Stimulated activated CD4-positive, alpha-beta T cell treated with anti-CD3 and anti-CD28 coated beads, Interleukin-15, amount 100 ng/mL, for 48 hours (primary cell): ENCODE measurements around the gene EXOC1L.
A peak's percentile ranks its signal among the peaks of the same experiment; 100 is the strongest.
"Not testable (repeated sequence)": the region's sequence is repeated elsewhere in the genome, so short reads cannot be mapped to it uniquely, and the experiment has no call there.

Source experiments
- DNase-seq, 2 donors: peaks; one replicate each; pipeline ENCODE4 v3.0.0-alpha.2; 2020; ENCODE audit warnings: low read depth in 2 of 2

The EXOC1L gene

DNA sequence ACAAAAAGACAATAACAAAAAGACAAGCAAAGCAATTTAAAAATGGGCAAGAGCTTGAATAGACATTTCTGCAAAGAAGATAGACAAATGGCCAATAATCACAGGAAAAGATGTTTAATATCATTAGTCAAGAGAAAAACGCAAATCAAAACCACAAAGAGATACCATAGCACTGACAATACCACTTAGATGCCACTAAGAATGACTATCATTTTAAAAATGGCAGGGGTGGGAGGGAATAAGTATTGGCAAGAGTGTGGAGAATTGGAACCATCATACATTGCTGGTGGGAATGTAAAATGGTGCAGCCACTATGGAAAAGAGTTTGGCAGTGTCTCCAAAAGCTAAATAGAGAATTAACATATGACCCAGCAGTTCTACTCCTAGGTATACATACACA, 18.8 kb downstream of the EXOC1L start:
- no peak for DNase-seq

DNA sequence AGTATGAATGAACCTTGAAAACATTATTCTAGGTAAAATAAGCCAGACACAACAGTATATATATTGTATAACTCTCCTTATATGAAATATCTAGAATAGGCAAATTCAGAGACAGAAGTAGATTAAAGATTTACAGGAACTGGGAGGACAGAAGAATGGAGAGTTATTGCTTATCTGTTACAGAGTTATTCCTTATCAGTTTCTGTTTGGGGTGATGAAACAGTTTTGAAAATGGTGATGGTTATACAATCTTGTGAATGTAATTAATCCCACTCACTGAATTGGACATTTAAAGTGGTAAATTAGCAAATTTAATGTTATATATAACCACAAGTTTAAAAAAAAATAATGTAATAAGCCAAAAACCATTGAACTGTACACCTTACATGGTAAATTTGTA, 19.4 kb downstream of the EXOC1L start:
- DNase-seq: no peak

DNA sequence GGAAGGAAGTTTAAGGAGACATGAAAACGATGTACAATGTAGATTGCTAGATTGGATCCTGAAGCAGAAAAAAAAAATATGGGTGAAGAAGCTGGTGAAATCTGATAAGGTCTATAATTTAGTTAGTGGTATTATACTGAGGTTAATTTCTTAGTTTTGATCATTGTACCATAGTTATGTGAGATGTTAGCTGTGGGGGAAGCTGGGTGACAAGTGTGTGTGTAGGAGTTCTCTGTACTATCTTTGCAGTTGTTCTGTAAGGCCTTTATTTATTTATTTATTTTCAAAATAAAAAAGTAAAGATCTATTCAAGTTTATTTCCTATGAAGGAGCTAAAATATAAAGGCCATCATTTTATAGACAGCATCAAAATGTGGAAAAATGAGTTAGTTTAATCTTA, 21.4 kb downstream of the EXOC1L start:
- DNase-seq: no peak

DNA sequence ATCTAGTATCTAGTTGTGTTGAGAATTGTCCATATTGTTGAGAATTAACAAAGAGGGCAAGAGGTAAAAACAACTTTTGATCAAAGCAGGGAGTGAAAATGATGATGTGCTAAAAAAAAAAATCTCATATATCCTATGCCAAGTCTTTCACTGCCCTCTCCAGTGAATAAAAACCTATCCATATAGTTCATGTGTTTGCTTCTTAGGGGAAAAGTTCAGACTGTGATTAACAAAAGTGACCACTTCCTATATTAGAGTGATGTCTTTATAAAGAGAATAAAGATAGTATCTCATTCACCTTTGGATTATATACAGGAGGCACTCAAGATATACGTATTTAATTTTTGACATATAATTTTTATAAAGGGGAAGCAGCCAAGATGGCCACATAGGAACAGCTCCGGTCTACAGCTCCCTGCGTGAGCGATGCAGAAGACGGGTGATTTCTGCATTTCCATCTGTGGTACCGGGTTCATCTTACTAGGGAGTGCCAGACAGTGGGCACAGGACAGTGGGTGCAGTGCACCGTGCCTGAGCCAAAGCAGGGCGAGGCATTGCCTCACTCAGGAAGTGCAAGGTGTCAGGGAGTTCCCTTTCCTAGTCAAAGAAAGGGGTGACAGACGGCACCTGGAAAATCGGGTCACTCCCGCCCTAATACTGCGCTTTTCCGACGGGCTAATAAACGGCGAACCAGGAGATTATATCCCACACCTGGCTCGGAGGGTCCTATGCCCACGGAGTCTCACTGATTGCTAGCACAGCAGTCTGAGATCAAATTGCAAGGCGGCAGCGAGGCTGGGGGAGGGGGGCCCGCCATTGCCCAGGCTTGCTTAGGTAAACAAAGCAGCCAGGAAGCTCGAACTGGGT, 22.0 kb downstream of the EXOC1L start:
- not testable (repeated sequence) for DNase-seq

DNA sequence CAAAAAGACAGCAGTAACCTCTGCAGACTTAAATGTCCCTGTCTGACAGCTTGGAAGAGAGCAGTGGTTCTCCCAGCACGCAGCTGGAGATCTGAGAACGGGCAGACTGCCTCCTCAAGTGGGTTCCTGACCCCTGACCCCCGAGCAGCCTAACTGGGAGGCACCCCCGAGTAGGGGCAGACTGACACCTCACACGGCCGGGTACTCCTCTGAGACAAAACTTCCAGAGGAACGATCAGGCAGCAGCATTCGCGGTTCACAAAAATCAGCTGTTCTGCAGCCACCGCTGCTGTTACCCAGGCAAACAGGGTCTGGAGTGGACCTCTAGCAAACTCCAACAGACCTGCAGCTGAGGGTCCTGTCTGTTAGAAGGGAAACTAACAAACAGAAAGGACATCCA, 22.7 kb downstream of the EXOC1L start:
- not testable (repeated sequence) for DNase-seq

DNA sequence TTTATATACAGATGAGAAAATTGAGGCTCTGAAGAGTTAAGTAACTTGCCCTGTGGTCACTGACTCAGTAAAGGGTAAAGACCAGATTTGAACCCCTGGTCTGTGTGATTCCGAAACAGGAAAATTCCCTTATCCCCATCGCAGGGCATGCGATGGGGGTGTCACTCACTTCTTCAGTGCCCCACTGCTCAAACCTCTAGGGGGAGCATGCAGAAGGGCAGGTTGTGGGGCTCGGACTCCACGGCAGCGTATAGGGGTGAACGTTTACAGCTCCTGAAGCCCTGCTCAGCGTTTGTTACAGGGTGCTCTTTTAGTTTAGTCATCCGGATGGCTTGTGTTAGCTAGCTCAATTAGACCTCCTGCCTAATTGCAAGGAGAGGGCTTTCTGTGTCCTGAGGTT, 30.1 kb downstream of the EXOC1L start:
- DNase-seq: no peak

DNA sequence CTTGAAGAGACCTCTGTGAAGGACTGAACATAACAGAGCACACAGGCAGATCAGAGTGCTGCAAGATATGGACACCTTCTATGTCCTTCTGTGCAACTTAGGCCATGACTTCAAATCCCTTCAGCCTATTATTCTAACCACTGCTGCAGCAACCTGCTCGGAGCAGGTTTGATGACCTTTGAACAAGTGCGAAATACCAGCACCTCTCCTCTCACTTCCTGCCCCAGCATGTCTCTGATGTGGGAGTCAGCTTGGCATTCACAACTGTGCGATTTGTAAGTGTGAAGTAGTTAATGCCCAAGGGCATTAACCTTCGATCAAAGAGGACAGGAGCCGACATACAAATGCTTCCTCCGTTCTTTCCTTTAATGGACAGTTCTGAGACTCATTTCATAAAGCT, 32.3 kb downstream of the EXOC1L start:
- no peak for DNase-seq

DNA sequence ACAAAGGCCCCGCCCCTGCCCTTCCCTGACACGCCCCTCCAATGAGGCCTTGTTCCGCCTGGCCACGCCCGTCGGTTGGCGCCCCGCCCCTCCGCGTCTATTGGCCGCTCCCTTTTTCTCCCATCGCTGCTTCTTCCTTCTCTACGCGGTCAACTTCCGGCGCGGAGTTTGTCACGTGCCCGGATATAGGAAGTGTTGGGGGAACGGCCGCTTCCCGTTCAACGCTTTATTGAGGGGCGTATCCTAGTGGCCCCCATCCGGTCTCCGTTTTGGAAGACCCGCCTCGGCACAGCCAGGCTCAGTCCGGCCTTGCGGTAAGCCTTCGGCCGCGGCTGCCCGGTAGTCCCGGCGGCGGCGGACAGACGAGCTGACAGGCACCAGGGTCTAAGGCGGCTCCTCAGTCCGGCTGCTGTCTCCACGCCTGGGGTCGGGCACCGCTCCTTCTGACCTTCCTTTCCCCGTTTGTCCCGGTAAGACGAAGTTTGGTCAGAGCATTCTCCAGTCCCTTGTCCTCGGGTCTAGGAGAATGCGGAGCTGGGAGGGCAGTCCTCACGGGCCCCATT, 34.0 kb downstream of the EXOC1L start, which contains the start of gene EXOC1:
Gene EXOC1, plus strand, starts transcription at position 165 of the 563 bp plus-strand sequence. CDS start 4,676 bp downstream, outside the sequence.
- DNase-seq: peak; percentile 93 to 98

DNA sequence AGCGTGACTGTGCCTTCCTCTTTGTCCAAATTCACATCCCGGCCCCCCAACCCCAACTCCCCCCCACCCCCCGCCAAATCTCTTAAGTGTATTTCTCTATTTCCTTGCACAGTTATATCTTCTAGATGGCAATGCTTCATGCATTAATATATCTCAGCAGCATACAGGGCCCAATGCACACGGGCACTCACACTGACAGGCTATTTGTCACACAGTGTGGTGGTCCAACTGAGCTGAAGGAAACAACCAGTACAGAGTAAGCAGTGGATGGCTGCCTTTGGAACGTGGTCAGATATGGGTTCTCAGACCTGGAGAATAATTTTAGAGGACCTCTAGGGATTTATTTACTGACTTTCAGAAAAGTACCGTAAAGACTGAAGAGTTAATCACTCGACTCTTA, 34.5 kb downstream of the EXOC1L start:
- DNase-seq: no peak

DNA sequence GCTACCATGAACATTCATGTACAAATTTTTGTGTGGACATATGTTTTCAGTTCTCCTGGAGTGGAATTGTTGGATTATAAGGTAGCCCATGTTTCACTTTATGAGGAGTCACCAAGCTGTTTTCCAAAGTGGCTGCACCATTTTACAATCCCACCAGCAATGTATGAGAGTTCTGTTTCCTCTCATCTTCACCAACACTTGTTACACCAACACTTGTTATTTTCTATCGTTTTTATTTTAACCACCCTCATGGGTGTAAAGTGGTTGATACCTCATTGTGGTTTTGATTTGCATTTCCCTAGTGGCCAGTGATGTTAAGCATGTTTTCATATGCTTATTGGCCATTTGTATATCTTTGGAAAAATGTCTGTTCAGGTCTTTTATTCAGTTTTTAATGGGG, 38.0 kb downstream of the EXOC1L start:
- no peak for DNase-seq

DNA sequence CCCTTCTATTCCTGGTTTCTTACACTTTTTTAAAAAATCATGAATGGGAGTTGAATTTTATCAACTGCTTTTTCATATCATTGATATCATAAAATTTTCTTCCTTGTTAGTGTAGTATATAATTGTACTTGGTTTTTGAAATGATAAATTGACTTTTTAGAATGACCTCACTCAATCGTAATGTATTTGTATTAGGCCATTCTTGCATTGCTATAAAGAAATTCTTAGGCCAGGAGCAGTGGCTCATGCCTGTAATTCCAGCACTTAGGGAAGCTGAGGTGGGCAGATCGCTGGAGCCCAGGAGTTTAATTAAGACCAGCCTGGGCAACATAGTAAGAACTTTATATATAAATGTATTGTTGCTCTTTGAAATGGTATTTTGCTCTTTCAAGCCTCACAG, 40.1 kb downstream of the EXOC1L start:
- DNase-seq: no peak

DNA sequence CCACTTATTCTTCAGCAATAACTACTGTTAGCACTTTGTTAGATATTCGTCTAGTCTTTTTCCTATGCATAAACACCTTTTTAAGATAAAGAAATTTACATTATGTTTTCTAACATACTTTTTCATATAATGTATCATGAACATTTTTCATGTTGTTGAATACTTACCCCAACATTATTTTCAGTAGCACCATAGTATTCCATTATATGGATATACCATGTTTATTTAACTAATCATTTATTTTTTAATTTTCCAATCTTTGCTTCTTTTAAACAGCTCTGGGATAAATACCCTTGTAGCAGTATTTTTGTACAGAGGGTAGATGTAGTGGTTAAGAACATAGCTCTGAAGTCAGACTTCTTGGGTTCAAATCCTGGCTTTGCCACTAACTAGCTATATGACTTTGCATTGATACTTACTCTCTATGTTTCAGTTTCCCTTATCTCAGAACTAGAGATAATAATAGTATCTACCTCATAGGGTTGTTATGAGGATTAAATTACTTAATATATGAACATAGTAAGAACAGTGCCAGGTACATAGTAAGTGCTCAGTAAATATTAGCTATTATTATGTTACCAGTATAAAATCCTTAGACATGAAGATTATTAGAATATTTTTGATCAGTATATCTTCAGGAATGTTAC, 45.1 kb downstream of the EXOC1L start:
- DNase-seq: no peak

DNA sequence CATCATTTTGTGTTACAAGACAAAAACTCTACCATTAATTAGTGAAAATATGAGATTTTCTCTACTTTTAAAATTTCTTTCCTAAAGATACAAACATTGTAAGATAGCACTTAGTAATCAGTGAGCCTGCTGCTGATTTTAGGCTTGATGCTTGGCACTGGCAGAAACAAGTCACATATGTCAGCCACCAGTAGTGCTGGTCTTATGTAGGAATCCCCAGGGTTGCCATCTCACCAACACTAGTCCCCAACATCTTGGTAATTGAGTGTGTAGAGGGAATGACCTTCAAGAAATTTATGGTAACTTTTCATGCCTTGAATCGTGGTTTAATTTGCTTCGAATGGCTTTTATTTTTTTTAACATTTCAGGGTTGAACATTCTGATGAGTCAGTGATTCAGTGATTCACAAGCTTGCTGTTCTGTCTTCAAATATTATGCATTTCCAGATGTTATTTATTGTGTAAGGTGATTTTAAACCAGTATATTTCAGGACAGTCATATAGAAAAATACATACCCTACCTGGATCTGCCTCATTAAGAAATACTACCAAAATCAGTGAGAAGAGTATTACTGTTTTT, 45.7 kb downstream of the EXOC1L start:
- DNase-seq: no peak

DNA sequence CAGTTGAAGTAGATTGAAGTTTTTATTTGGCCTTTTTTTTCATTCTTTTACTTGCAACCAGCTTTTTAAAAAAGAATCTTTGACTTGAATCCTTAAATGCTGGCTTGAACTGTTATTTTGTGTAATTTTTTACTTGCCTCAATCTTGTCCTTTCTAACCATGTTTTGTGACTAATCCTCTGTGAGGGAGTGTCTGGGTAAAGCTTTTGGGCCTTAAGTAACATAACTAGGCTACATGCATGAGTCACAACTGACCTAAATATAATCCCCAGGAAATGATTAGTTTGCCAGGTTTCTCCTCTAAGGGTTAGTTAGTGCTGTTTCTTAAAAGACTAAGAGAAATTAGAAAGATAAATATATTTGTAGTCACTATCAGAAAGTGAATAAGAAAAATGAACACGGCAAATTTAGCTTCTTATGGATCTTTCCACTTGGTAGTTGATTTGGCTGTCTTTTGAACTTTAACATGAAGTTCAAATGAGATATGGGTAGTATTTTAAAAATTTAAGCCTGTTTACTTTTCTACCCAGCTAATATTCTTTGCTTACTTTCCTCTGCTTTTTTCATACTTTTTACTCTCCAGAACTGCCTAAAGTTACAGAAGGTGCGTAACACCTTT, 46.8 kb downstream of the EXOC1L start:
- DNase-seq: no peak

DNA sequence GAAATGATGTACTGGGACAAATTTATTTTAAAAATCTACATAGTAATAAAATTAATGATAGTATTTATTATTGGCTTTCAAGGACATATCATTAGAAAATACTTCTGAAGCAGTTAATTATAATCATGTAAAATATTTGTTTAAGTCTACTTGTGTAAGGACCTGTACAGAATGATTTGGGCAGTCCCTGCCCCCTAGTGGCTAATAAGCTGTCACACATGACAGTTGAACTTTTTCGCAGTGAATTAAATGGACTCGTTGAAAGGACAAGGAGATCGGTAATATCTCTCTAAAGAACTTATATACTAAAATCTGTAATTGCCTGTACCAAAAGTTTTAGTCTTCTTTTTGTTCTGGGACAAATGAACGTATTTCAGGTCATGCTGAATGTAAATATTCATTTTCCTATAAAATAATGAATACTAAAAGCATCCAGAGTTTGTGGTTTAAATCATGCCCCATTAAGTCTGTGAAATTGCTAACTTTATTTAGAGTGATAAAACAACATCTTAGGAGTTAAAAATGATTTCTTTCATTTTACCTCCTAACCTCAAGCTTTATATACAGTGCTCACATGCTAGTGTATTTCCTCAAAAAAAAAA, 47.5 kb downstream of the EXOC1L start:
- no peak for DNase-seq

DNA sequence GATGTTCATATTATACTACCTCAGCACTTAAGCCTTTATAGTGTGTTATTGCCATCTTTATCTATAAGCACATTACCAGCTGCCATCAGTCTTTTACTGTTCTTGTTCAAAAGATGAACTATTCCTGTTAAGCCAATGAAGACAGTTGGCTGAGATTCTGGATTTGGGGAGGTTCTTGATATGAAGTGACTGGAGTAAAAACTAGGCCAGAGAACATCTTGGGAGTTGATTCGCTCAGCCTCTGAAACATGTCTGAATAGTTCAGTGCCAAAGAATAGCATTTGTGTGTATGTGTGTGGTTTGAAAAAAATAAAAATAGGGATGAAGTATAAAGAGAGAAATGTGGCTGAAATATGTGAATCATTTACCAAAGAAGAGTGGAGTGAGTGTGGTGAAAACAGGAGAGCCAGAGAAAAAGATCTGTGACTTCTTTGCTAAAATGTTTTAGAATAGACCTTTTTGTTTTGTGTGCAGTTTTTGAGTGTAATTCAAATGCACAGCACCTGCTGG, 49.0 kb downstream of the EXOC1L start:
- no peak for DNase-seq

DNA sequence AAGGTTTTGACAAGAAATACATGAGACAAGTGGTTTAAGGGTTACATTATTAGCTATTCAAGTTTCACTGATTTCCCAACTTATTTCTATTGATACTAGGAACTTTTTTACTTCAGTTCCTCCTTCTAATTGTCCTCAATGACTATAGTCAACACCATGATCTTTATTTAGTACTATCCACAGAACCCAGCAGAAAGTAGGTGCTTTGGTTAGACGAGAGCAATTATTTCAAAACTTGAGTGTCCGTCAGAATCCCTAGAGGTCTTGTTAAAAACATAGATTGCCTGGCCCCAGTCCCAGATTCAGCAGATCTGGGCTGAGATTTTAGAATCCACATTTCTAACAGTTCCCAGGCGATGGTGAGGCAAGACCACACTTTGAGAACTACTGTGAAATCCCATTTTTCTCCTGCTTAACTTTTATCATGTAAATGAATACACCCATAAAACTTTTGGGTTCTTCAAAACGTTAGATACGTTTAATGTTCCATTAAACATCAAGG, 51.8 kb downstream of the EXOC1L start:
- no peak for DNase-seq

DNA sequence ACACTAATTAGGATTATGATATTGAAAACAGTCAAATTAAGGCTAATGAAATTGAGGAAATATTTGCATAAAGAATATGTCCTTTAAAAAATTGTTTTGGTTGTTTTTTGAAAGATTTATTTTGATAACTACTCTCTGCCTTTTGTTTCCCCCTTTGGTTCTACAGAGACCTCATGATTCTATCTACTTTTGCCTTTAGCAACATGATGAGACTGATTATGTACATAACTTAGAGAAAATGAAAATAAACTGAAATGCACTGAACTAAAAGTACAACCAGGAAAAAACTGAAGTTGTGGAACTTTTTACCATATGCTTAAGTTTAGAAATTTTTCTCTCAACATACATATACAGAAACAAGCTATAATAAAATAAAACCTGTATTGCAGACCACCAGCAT, 55.2 kb downstream of the EXOC1L start:
- DNase-seq: no peak

DNA sequence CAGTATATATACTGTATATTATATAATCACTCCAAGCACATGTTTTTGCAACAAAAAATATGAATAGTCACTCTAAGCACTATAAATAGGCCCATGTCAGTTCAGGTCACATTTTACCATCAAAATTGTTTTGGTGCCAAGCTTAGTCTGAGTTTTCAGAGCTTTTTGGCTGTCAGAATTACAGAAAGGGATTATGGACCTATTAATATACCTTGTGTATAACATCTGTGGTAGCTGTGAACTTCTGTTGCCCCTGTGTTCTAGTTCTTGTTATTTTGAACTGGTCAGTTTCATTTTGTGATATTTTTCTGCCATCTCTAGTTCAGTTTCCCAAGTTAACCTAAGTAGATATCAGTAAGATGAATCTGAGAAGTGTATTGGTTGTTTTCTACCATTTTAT, 56.8 kb downstream of the EXOC1L start:
- no peak for DNase-seq

DNA sequence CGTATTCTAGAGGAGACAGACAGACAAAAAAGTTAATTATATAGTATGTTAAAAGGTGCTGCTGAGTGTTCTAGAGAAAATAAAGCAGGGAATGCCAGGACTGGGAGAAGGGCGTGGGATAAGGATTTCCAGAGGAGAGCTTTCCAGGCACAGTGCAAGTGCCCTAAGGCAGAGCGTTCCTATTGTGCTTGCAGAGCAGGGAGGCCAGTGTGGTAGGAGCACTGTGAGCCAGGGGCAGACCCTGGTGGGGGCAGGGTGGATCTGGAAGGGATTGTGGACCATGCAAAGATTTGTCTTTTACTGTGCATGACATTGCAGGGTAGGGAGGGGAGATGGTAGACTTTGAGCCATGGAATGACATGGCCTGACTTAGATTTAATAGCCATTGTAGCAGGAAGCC, 59.6 kb downstream of the EXOC1L start:
- DNase-seq: no peak

DNA sequence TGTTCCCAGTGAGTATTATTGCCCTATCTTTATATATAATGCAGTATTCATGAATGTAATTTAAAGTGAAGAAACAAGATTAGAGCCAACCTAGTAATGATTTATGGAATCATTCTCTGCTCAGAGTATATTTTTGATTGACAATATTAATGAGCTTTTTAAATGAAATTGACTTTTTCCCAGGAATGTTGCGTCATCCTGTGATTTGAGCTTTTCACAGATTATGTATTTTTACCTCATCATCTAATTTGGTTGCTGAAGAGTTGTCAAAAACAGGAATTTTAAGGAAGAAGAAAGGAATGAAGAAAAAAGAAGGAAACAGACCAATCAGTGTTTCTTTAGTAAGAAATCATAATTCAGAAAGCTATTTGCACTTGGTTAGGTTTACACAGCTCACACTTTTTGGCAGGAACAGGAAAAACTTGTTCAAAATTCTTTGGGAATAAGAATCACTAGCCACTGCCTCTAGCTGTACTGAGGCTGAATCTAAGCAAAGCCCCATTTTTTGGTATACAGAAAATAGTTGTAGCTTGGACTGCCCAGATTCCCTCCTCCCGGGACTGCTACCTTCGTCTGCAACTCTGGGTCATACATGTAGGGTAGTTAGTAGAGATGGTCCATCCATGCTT, 61.2 kb downstream of the EXOC1L start:
- DNase-seq: no peak
